ENCODE results near the gene CFAP77.

The CFAP77 gene

GRCh38 chr9:132587592-132587955 lies 177.6 kb downstream of the CFAP77 start:
- TF ChIP-seq CTCF (IDR thresholded peaks at IDR 0.05; ENCODE audit: extremely low read depth, missing control alignments) = no peak
- no peak for DNase-seq (ENCODE audit: low spot score)

GRCh38 chr9:132588098-132588497 lies 178.1 kb downstream of the CFAP77 start:
- no peak for TF ChIP-seq CTCF (IDR thresholded peaks at IDR 0.05; ENCODE audit: extremely low read depth, missing control alignments)
- DNase-seq (ENCODE audit: low spot score) = no peak

GRCh38 chr9:132588501-132589147 lies 178.6 kb downstream of the CFAP77 start:
- no peak for DNase-seq (ENCODE audit: low spot score)
- TF ChIP-seq CTCF (IDR thresholded peaks at IDR 0.05; ENCODE audit: extremely low read depth, missing control alignments) = no peak

GRCh38 chr9:132589148-132590036 lies 179.4 kb downstream of the CFAP77 start:
- DNase-seq (ENCODE audit: low spot score) = no peak
- TF ChIP-seq CTCF (IDR thresholded peaks at IDR 0.05; ENCODE audit: extremely low read depth, missing control alignments) = no peak

- TF ChIP-seq CTCF (IDR thresholded peaks at IDR 0.05; ENCODE audit: extremely low read depth, missing control alignments) = no peak
- no peak for DNase-seq (ENCODE audit: low spot score)
These were observed 180.0 kb downstream of the CFAP77 start for GRCh38 chr9:132590037-132590317.

- DNase-seq (ENCODE audit: low spot score) = no peak
- no peak for TF ChIP-seq CTCF (IDR thresholded peaks at IDR 0.05; ENCODE audit: extremely low read depth, missing control alignments)
These were observed 180.5 kb downstream of the CFAP77 start for GRCh38 chr9:132590318-132591182.

GRCh38 chr9:132591244-132591643 lies 181.2 kb downstream of the CFAP77 start:
- TF ChIP-seq CTCF (IDR thresholded peaks at IDR 0.05; ENCODE audit: extremely low read depth, missing control alignments) = no peak
- no peak for DNase-seq (ENCODE audit: low spot score)
